Central memory CD8-positive, alpha-beta T cell (primary cell): ENCODE data around the gene SMAD4.

Experiments
- ATAC-seq: fragments of 150-1000 bp; cut with Tn5 transposase; replicated peaks from 2 replicates; pipeline ENCODE4 v1.10.0; 2022; ENCODE audit warnings: mild to moderate bottlenecking, moderate FRiP score, moderate number of reproducible peaks; ENCODE audit not compliant: poor library complexity, severe bottlenecking; ENCODE audit errors: extremely low read depth
- DNase-seq, 2 donors: peaks; one replicate each; pipeline ENCODE4 v3.0.0; 2021; ENCODE audit warnings: low spot score in 2 of 2
- H3K27ac Mint-ChIP-seq: one replicate; pipeline ENCODE4 v1.8.0; 2022; ENCODE audit warnings: low read depth, mild to moderate bottlenecking, moderate library complexity, mixed read lengths
- H3K27me3 Mint-ChIP-seq: one replicate; pipeline ENCODE4 v1.8.0; 2022; ENCODE audit warnings: mixed read lengths
- H3K36me3 Mint-ChIP-seq: one replicate; pipeline ENCODE4 v1.8.0; 2022; ENCODE audit warnings: mild to moderate bottlenecking, moderate library complexity, mixed read lengths; ENCODE audit not compliant: insufficient read depth
- H3K4me1 Mint-ChIP-seq: one replicate; pipeline ENCODE4 v1.8.0; 2022; ENCODE audit warnings: mixed read lengths
- H3K4me3 Mint-ChIP-seq: one replicate; pipeline ENCODE4 v1.8.0; 2022; ENCODE audit warnings: mild to moderate bottlenecking, moderate library complexity, mixed read lengths
- H3K9me3 Mint-ChIP-seq: one replicate; pipeline ENCODE4 v1.8.0; 2022; ENCODE audit warnings: mixed read lengths

SMAD4 gene

DNA sequence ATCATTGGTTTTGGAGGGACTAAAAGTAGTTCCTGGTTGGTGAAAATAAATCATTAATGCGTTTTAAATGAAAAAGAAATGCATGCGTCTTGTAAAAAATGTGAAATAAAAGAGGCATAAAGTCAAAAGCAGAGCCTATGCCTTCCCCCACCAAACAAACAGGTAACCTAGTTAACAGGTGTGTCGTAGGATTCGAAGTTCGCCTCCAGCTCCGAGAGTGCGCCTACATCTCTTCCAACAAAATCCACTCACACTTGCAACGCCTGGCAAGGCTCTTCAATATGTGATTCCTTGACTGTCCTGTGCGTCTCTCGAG, 677 bp upstream of the SMAD4 start:
- Mint-ChIP-seq H3K27me3 (no peaks in the 10 kb centered on the region), H3K4me1 (peaks cover 48% of the 10 kb centered on the region), H3K36me3 (peaks cover 29% of the 10 kb centered on the region), H3K27ac (peak overlapping the region; percentile 91), H3K9me3 (no peaks in the 10 kb centered on the region), H3K4me3 (peak overlapping the region; percentile 88)
- no peak for DNase-seq
- ATAC-seq: no peak

DNA sequence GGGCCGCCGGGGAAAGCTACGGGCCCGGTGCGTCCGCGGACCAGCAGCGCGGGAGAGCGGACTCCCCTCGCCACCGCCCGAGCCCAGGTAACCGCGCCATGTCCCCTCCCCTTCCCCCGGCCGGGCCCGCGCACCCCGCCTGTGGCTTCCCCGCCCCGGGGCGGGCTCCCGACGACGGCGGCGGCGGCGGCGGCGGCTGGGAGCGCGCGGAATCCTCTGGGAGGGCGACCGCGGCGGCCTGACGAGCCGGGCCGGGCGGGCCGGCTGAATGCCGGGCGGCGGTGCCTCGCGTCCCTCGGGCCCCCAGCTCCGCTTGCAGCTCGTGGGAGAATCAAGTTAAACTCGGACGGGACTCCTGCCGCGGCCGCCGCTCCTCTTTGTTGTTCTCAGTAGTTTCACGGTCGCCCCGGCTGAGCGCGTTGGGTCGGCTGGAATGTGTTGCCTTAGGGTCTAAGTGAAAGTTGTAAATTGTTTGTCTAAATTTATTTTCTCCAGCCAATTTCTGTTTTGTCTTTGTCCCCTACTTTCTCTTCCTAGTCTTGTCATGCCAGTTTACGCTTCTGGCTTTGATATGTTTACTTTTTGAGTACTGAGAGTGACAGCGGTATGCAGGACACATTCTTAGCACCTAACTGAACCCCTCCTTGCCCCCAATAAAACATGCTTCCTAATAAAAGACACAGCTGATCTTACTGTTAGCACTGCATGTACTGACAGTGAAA, 685 bp downstream of the SMAD4 start:
- DNase-seq (peak; percentile 45 to 48), ATAC-seq (peak; percentile 64)
- Mint-ChIP-seq H3K9me3 (no peaks in the 10 kb centered on the region), H3K27ac (peak overlapping the region; percentile 91), H3K27me3 (no peaks in the 10 kb centered on the region), H3K4me3 (peak overlapping the region; percentile 99), H3K4me1 (peaks cover 62% of the 10 kb centered on the region), H3K36me3 (peaks cover 34% of the 10 kb centered on the region)

DNA sequence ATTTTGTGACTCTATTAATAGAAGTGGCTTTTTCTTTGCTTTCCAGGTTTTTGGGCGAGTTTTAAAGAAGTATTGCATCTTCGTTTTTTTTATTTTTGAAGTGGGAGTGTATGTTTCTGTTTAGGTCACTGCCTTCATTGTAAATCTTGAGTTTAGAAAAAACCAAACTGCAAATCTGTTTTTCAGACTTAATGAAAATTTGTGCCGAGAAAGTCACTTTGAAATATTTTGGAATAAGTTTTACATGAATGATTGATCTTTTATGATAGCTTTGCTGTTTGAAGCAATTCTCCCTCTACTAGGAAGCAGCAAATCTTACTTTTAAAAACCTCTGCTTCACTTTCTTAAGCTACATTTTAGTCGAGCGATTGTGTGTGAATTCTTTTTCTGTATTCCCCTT, 2.2 kb downstream of the SMAD4 start:
- DNase-seq: no peak
- Mint-ChIP-seq H3K36me3 (peaks cover 34% of the 10 kb centered on the region), H3K4me3 (peak overlapping the region; percentile 99), H3K9me3 (no peaks in the 10 kb centered on the region), H3K27me3 (no peaks in the 10 kb centered on the region), H3K4me1 (peaks cover 74% of the 10 kb centered on the region), H3K27ac (no peak overlapping the region)
- no peak for ATAC-seq

DNA sequence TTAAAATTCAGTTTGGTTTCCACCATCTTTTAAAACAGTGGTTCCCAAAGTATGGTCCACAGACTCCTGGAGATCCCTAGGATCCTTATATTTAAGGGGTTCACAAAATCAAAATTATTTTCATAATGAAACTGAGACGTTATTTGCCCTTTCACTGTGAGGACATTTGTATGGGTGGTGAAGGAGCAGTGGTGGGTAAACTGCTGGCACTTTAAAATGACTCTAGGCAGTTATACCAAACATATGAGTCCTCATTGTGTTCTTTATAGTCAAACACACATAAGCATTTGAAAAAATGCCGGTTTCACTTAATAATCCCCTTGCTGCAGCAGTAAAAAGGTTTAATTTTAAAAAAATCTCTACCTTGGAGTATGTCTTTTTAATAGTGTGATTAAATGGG, 7.2 kb downstream of the SMAD4 start:
- no peaks in the 10 kb centered on the region for H3K9me3 Mint-ChIP-seq
- peaks cover 15% of the 10 kb centered on the region for H3K36me3 Mint-ChIP-seq
- H3K27ac Mint-ChIP-seq: no peak overlapping the region
- H3K4me3 Mint-ChIP-seq: no peak overlapping the region
- ATAC-seq (no peak), DNase-seq (no peak)
- peaks cover 86% of the 10 kb centered on the region for H3K4me1 Mint-ChIP-seq
- no peaks in the 10 kb centered on the region for H3K27me3 Mint-ChIP-seq

DNA sequence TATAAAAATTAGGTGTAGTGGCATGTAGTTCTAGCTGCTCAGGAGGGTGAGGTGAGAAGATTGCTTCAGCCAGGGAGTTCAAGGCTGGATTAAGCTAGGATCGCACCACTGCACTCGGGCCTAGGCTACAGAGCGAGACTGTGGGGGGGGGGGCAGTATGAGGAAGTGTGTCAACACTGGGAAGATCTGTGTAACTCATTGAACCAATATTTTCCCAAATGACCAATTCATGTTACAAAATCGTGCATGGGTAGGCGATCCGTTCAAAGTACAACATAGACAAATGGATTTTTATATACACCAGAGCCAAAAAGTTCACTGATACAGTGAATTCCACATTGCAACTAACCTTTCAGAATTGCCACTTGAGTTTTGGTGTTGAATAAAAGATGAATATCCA, 8.1 kb downstream of the SMAD4 start:
- Mint-ChIP-seq H3K27ac (no peak overlapping the region), H3K9me3 (no peaks in the 10 kb centered on the region), H3K36me3 (peaks cover 12% of the 10 kb centered on the region), H3K4me3 (no peak overlapping the region), H3K27me3 (no peaks in the 10 kb centered on the region), H3K4me1 (peaks cover 89% of the 10 kb centered on the region)
- no peak for ATAC-seq
- DNase-seq: no peak

DNA sequence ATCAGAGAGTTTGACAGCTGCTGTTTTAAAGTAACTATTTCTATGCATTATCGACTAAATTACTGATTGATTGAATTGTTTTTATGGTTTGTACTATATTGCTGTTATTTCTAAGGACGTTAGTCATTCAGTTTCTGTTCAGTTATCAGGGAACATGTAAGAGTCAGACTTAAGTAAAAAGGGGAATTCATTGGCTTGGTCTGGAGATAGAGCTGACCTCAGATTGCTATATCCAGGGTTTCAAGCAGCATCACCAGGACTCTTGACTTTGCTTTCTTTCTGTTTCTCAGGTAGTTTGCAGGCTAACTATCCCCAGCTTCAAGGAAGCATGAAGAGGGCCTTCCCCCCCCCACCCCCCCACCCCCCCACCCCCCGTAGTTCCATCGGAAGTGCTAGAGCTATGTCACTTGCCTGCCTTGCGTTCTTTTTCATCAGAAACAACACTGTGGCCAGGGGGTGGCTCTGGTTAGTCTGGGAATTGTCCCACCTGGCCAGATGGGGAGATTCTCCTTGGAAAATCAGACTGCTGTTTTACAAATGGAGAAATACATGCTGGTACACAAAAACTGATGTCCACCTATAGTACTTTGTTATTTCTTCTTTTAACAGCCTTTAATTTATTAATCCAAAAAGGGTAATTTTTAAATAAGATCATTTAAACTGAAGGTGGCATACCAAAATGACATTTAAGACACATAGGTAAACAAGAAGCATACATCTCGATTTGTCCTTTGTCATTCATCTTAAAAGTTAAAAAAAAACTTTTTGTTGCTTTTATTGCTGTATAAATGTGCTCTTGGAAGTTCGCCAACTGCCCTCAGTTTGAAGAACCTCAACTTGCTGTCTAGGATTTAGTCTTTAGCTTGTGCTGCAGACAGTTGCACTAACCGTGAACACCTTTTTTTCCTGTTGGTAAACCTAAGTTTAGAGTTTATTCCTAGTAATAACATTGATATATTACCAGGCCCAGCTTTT, 9.4 kb downstream of the SMAD4 start:
- Mint-ChIP-seq H3K9me3 (no peaks in the 10 kb centered on the region), H3K4me3 (peak overlapping the region; percentile 7), H3K36me3 (peaks cover 6% of the 10 kb centered on the region), H3K4me1 (peaks cover 91% of the 10 kb centered on the region), H3K27me3 (no peaks in the 10 kb centered on the region), H3K27ac (peak overlapping the region; percentile 47)
- DNase-seq: no peak
- ATAC-seq: no peak

DNA sequence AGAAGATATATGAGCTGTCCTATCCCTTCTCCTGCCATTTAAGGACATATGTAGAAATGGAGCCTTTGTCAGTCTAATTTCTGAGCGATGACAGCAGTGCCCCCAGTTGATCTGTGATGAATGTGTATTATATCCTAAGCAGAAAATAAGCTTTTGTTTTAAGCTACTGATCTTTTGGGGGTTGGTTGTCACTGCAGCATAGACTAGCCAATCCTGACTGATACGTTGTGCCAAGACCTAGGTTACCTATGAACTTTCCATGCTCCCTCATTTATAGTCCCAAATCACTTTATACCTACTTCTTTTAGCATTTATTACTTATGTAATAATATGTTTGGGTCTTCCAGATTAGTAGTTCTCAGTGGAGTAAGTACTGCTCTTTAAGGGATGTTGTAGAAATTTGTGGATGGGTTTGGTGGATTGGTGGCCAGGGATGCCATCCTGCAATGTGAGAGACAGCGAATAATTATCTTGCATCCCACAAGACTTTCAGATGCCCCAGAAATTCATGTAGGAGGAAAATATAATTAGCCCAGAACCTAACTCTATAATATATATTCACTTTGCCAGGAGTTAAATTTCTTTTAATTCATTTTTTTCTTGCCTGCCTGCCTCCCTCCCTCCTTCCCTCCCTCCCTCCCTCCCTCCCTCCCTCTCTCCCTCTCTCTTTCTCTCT, 11.8 kb downstream of the SMAD4 start:
- H3K4me1 Mint-ChIP-seq: peaks cover 83% of the 10 kb centered on the region
- no peaks in the 10 kb centered on the region for H3K27me3 Mint-ChIP-seq
- no peaks in the 10 kb centered on the region for H3K9me3 Mint-ChIP-seq
- no peak overlapping the region for H3K4me3 Mint-ChIP-seq
- peak overlapping the region; percentile 26 for H3K27ac Mint-ChIP-seq
- ATAC-seq (no peak), DNase-seq (no peak)
- H3K36me3 Mint-ChIP-seq: peaks cover 4% of the 10 kb centered on the region

DNA sequence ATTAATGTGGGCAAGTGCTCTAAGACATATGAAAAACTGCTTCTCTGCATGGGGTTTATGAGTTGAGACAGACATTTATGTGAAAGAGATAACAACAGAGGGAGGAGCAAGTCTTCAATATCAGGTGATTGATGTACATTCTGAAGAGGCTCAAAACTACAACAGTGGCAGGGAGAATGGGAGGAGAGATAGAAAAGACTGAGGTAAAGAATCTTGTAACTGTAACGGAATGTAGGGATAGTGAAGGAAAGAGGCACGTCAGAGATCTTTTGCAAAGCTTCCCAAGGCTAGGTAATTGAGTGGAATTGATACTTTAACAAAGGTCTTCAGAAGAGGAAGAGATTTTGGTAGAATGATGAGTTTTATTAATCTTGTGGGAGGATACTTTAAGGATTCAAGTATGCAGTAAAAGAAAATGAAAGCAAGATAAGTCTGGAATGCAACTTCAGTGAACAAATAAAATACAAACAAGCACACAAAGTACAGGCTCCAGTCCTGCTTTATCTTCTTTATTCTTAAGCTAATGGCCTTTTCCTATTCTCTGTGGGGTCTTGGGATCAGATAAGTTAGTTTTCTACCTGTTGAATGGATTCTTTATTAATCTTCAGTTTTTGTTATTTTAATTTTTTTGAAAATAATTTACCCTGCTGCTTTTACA, 15.0 kb downstream of the SMAD4 start:
- no peaks in the 10 kb centered on the region for H3K9me3 Mint-ChIP-seq
- peak overlapping the region; percentile 29 for H3K27ac Mint-ChIP-seq
- no peak for ATAC-seq
- peaks cover 59% of the 10 kb centered on the region for H3K4me1 Mint-ChIP-seq
- DNase-seq: no peak
- peaks cover 17% of the 10 kb centered on the region for H3K36me3 Mint-ChIP-seq
- no peaks in the 10 kb centered on the region for H3K27me3 Mint-ChIP-seq
- H3K4me3 Mint-ChIP-seq: no peak overlapping the region

DNA sequence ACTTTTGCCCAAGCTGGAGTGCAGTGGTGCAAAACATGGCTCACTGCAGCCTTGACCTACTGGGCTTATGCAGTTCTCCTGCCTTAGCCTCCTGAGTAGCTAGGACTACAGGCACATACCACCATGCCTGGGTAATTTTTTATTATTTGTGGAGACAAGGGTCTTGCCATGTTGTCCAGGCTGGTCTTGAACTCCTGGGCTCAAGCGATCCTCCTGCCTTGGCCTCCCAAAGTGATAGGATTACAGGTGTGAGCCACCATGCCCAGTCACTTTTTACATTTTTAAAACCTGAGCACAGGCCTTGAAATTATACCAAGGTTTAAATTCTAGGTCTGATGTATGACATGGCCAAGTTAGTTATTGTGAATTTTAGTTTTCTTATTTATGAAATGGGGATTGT, 18.2 kb downstream of the SMAD4 start:
- H3K36me3 Mint-ChIP-seq: peaks cover 34% of the 10 kb centered on the region
- ATAC-seq (no peak), DNase-seq (no peak)
- no peaks in the 10 kb centered on the region for H3K9me3 Mint-ChIP-seq
- peak overlapping the region; percentile 38 for H3K27ac Mint-ChIP-seq
- H3K27me3 Mint-ChIP-seq: no peaks in the 10 kb centered on the region
- H3K4me3 Mint-ChIP-seq: no peak overlapping the region
- H3K4me1 Mint-ChIP-seq: peaks cover 43% of the 10 kb centered on the region

DNA sequence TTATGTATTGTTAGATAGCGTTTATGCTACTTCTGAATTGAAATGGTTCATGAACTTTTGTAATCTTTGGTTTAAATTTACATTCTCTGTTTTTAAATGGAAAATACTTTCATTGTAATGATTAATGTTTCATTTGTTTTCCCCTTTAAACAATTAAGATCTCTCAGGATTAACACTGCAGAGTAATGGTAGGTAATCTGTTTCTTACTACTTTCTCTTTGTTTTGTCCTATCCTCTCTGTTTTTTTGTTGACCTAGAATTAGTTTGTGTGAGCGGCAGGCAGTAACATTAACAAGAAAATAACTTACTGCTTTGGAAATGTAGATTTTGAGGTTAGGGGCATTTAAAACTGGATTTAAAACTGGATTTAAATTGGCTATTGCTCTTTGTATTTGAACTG, 19.1 kb downstream of the SMAD4 start:
- peaks cover 42% of the 10 kb centered on the region for H3K4me1 Mint-ChIP-seq
- ATAC-seq (no peak), DNase-seq (no peak)
- no peak overlapping the region for H3K4me3 Mint-ChIP-seq
- H3K27me3 Mint-ChIP-seq: no peaks in the 10 kb centered on the region
- H3K27ac Mint-ChIP-seq: peak overlapping the region; percentile 38
- H3K36me3 Mint-ChIP-seq: peaks cover 37% of the 10 kb centered on the region
- no peaks in the 10 kb centered on the region for H3K9me3 Mint-ChIP-seq

DNA sequence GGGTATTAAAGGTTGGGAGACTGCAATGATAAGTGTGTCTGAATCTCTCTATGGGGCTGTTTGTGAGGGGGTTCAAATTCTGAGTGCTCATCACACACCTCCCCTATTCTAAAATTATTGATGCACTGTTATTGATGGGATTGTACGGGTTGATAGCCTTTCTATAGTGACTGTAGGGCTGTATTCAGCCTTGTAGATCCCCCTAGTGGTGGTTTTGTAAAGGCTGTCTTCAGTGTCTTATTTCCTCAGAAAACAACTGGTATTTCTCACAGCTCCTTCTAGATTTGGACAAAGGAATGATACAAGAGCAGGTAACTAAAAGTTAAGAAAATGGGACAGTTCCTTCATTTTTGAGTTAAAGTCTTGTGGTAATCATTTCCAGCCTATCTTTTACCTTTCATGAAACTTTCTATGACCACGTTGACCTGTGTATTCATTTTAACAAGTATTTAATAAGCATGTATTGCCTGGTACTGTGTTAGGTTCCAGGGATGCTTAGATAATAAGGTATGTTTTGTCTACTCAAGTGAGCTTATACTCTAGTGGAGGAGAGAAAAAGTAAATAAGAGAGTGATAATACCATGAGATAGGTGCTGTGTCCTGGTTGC, 21.2 kb downstream of the SMAD4 start:
- no peak overlapping the region for H3K4me3 Mint-ChIP-seq

DNA sequence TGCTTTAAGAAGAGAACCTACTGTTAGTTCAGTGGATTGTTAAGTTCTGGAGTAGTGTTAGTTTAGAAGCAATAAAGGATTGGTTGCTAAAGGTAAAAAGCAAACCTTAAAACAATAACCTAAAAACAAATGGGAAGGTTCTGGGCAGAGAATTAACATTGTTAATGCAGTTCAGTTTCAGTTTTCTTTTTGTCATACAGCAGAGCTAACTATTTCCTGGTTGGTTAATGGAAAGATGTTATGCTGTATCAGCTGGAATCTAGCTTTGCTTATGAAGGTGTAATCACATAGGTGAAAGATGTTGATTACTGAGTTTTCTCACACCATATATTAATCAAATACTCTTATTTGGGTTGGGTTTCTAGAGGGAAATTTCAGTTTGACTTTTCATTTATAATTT, 23.8 kb downstream of the SMAD4 start:
- H3K4me3 Mint-ChIP-seq: no peak overlapping the region
- H3K9me3 Mint-ChIP-seq: no peaks in the 10 kb centered on the region
- H3K36me3 Mint-ChIP-seq: peaks cover 47% of the 10 kb centered on the region
- peak overlapping the region; percentile 86 for H3K27ac Mint-ChIP-seq
- peak; percentile 54 for ATAC-seq
- no peak for DNase-seq
- H3K27me3 Mint-ChIP-seq: no peaks in the 10 kb centered on the region
- H3K4me1 Mint-ChIP-seq: peaks cover 24% of the 10 kb centered on the region

More for the DNA sequence above, 21.2 kb downstream of the SMAD4 start:
- Mint-ChIP-seq H3K4me1 (peaks cover 24% of the 10 kb centered on the region), H3K27me3 (no peaks in the 10 kb centered on the region), H3K36me3 (peaks cover 41% of the 10 kb centered on the region), H3K9me3 (no peaks in the 10 kb centered on the region), H3K27ac (peak overlapping the region; percentile 57)
- no peak for DNase-seq
- ATAC-seq: peak; percentile 89
